ENCODE data around the gene ST6GALNAC1.

GRCh38 chr17:76690596-76691280 is 47.2 kb upstream of the ST6GALNAC1 start:
- no peak for TF ChIP-seq GATA2 (IDR thresholded peaks at IDR 0.05; ENCODE audit: low read depth, low read length)
- TF ChIP-seq GATA3 (IDR thresholded peaks at IDR 0.05; ENCODE audit: low read depth, low read length) = no peak
